A204.1 (cell line): Measurements from ENCODE around the gene TMEM61.
"Not testable (repeated sequence)": the region's sequence is repeated elsewhere in the genome, so short reads cannot be mapped to it uniquely, and the experiment has no call there.

Experiments used
- FAIRE-seq: peaks from 2 replicates; lab custom pipeline; 2012; peaks lifted over from hg19 to GRCh38; lab: Jason Lieb, UNC

The TMEM61 gene

DNA sequence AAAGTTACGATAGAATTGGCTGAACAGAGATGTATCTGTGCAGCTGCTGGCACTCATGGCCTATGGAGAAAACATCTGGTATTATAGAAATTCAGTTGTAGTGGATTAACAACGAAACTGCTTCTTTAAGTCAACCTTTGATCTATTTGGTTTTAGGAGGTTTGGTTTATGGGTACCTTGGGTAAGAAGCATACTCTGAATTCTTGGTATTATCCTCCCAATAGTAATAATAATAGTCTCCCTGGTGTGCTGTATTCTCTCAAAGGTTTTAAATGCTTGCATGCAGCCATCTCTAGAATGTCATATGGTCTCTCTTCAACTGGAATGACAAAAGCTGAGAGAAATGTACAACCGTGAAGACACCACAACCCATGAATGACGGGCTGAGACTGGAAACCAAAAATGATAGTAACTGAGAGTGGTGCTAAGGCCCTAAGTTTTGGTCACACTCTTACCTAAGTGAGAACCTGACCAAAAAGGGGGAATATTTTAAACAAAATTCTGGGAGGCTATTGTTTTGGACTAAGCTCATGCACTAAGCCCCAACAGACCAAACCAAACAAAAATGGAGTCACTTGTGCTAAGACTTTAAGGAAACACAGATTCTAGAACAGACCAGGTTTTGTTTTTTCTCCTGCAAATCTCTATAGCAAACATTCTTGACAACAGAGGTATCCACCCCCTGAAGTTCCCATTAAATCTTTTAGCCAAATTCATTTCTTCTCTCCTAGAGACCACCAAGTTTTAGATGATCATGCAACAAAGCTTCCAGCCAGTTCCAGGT, 17.6 kb upstream of the TMEM61 start:
- no peak for FAIRE-seq

DNA sequence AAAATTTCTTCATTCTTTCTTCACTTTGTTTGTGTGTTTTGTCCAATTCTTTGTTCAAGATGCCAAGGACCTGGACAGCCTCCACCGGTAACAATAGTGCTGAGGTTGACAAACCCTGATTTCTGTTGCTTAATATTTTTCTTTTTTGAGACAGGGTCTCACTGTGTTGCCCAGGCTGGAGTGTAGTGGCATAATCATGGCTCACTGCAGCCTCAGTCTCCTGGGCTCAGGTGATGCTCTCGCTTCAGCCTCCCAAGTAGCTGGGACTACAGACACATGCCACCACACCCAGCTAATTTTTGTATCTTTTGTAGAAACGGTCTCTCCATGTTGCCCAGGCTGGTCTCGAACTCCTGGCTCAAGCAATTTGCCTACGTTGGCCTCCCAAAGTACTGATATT, 16.6 kb upstream of the TMEM61 start:
- FAIRE-seq = not testable (repeated sequence)

DNA sequence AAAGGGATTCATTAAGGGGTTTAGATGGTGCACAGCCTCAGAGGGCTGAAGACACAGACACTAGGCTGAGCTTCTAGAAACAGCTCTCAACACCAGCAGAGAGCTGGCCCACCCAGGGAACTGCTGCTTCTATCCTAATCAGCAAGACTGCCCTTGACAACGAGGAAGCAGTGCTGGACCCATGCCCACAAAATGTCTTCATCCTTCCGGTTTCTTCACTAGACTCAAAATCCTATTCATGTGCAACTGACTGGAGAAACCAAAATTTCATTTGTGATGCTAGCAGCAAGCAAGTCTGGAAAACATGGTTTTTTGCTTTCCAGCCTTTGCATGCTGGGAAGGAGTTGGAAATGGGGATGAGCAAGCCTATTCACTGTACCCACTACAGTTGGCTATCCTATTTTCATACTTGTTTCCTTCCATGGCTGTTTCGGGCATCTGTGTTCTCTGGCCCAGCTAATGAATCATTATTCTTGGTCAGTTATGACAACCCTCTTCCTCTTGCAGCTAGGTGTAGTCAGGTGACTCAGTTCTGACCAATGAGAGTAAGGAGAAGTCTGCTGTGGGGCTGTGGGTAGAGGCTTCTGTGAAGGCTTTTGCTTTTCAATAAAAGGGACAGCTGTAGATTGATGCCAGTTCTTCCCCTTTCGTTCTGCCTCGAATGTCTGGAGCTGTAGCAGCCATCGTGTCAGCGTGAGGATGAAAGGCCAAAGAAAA, 14.6 kb upstream of the TMEM61 start:
- FAIRE-seq = no peak

- FAIRE-seq = no peak
Measured at GRCh38 chr1:54967372-54967771, 13.1 kb upstream of the TMEM61 start.

DNA sequence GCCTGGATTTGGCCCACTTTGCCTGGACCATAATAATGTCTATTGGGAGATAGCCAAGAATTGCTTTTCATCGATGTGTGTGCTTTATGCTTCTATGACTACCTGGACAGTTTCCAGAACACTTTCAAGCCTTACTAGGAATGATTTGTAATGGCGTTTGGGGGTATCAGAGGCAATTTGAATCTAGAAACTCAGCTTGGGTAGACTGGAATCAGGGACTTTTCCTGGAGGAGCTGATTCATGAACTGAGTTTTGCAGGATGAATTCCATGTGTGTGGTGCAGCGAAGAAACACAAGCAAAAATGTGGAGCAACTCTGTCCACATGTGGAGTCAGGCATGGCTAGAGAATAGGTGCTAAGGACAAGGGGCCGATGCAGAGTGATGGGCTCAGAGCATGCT, 11.9 kb upstream of the TMEM61 start:
- no peak for FAIRE-seq

DNA sequence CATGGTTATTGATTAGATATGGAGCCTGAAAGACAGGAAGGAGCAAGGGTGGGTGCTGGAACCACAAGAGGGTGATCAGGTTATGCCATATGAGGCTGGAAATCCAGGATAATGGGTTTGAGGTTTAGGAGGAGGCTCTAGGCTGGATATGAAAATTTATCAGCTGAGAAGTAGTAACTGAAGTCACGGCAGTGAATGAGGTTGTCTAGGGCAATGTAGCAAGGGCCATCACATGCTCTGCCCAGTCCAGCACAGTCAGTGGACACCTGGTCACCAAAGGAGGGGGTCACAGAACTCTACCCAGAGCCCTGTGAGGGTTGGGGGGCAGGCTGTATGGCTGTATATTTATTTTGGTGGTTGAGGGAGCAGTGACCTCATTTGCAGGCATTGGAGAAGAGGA, 10.5 kb upstream of the TMEM61 start:
- no peak for FAIRE-seq

DNA sequence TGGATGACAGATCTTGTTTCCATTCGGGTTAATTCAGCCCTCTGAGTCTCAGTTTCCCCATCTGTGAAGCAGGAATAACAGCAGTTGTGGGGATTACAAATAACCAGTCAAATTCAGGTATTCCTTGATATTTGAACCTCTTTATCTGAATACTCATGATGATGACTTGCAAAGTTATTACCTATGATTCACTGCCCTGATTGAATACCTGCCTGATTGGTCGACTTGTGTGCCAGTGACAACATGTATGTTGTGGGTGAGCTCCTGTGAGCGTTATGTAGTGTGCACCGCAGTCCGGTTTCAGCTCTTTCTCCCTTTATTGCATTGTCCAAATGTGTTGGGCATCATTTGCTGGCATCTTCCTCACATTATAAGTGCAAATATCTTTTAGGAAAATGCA, 9.5 kb upstream of the TMEM61 start:
- no peak for FAIRE-seq

GRCh38 chr1:54971317-54971791, 9.1 kb upstream of the TMEM61 start:
- FAIRE-seq = no peak

DNA sequence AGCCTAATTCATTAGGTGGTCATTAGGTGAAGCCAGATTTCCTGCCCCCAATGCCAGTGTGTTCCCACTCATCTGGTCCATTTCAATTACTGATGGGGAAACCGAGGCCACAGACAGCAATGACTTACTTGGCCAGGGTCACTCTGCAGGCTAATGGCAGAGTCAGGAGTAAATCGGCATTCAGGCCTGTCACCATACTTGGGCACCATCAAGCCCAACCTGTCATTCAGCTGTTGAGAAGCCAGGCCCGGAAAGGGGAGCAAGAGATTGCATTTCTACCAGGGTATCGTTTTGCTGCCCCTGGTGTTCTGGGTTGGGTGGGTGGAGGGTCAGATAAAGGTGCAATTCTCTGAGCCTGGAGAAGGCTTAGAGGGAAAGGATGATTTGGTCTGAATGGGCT, 8.0 kb upstream of the TMEM61 start:
- FAIRE-seq = no peak

GRCh38 chr1:54973205-54973921, 7.1 kb upstream of the TMEM61 start:
- no peak for FAIRE-seq

GRCh38 chr1:54975356-54976108, 4.9 kb upstream of the TMEM61 start:
- FAIRE-seq = no peak

- no peak for FAIRE-seq
Measured at GRCh38 chr1:54976747-54977146, 3.7 kb upstream of the TMEM61 start.

DNA sequence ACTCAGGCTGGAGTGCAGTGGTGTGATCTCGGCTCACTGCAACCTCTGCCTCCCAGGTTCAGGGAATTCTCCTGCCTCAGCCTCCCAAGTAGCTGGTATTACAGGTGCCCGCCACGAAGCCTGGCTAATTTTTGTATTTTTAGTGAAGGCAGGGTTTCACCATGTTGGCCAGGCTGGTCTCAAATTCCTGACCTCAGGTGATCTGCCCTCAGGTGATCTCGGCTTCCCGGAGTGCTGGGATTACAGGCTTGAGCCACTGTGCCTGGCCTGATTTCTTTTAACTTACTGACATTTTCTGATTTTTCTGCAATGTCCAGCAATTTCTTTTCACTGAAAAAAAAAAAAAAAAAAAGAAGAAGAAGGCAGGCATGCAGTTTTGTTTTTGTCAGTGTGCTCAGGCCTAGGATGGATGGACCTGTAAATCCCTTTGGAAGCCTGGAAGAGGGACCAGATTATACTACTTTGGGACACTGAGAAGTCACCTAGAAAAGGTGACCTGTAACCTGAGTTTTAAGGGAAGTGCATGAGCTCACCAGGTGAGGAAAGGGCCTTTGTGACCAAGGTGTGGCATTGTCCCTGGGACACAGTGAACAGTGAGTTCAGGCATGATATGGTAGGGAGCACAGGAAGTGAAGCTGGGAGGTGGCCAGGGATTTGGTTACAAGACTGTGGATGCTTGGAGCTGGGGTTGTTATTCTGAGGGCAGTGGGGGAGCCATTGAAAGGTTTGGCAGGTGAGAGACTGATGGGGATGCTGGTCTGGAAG, 2.7 kb upstream of the TMEM61 start:
- FAIRE-seq = no peak

DNA sequence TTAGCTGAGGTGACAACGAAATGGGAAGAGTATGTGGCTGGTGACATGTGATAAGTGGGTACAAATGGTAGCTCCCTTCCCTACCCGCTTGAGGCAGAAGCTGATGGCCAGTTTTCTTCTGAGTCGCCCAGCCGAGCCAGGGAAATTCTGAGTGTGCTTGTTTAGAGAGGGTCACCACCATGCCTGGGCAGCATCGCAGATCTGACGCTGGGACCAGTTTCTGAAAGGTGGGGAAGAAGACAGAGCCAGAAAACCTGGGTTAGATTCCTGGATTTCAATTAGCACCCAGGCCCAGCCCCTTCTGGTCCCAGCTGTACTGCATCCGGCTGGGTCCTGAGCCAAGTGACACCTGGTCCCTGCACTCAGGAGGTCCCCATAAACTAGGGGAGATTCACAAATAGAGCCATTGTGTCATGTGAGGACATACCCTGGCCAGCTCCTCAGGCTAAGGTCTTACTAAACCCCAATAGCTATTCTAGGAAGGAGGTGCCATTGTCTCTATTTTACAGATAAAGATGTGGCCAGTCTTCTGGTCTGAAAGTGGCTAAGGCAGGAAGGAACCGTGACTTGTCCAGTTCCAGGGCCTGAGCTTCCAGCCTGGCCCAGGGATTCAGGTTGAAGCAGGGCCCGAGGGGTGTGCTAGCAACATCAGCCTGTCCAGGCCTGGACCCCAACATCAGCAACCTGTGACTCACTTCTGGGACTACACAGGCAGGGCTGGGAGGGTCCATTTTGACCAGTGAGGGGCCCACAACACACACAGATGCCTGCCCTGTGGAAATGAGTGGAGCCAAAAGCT, 1.7 kb upstream of the TMEM61 start:
- FAIRE-seq = no peak

DNA sequence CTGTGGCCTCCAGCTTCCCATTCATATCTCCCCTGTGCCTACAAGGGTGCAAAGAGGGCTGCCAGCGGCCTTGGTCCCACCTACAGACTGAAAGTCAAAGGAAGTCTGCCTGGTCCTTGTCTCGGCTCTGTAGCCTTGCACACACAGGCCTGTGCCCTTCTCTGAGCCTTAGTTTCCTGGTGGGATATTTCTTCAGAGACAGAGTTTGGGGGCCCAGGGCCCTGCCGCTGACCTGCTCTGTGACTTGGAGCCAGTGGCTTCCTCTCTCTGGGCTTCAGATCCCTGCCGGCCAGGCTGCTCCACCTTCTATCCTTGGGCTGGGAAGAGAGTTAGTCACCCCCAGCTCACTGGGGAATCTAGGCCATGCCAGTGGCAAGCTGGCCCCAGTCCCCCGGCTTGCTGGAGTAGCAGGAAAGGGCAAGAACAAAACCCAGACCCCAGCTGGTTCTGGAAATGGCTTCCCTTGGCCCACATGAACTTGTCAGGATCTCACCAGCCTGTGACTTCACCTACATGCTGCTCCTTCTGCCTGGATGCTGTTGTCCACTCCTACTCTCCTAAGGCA, 1.0 kb upstream of the TMEM61 start:
- FAIRE-seq = no peak

DNA sequence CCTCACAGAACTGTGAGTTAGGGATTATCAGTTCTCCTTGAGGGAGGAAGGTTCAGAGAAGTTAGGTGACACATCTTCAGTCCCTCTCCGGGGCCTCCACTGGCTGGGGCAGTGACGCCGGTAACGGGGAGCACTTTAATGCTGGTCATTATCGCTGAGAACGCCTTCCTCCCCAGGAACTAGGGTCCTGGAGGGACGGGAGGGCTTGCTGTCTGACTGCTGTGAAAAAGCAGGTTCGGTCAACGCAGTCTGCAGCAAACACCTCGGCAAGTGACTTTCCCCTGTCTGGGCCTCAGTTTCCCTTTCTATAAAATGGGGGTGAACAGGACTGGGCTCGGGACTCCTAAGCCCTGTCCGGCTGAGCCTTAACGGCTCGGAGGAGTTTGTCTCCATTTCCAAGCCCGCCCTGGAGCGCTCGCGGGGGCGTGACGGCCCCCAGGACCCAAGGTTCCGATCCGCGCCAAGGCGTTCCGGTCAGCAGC, 341 bp upstream of the TMEM61 start:
- no peak for FAIRE-seq

DNA sequence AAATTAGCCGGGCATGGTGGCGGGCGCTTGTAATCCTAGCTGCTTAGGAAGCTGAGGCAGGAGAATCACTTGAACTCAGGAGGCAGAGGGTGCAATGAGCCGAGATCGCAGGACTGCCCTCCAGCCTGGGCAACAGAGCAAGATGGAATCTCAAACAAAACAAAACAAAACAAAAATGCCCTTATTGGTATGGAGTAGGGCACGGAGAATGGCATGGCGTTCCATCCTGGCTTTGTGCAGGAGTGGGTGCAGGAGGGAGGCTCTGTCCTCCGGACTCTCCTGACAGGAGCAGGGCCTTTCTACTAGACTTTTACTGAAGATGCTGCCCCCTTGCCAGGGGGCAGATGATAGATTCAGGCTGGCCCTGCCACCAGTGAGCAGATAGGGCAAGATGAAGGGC, 1.0 kb downstream of the TMEM61 start:
- FAIRE-seq = no peak

GRCh38 chr1:54982739-54983138, 2.3 kb downstream of the TMEM61 start:
- FAIRE-seq = no peak

- FAIRE-seq = no peak
Measured at GRCh38 chr1:54984131-54984842, 3.9 kb downstream of the TMEM61 start.

DNA sequence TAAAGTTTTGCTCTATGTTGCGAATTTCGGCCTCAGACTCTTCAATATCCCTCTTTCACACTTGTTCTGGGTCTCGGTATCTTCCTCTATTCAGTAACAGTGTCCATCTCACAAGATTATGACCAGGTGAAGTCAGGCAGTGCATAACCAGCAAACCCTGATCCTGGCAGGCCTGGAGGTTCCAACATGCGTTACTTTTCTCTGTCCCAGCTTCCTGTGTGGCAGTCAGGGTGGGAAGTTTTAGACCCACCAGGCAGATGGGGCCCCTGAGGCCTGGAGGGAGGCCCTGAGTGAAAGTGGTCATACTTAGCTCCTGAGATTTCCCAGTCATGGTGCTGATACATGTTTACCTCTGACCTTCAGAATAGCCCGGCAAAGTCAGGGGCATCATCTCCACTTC, 5.1 kb downstream of the TMEM61 start:
- FAIRE-seq = no peak
